Ishikawa (cell line): ENCODE data around the gene GNG12.

Experiments
- CEBPB ChIP-seq: IDR thresholded peaks from 2 replicates; pipeline ENCODE4 v1.6.1; 2012
- CREB1 ChIP-seq: IDR thresholded peaks from 2 replicates; pipeline ENCODE4 v1.6.1; 2012; ENCODE audit warnings: low read depth
- EGR1 ChIP-seq: IDR thresholded peaks from 2 replicates; pipeline ENCODE4 v1.6.1; 2012
- EP300 ChIP-seq: IDR thresholded peaks from 2 replicates; pipeline ENCODE4 v1.6.1; 2012; ENCODE audit warnings: borderline replicate concordance
- FOXM1 ChIP-seq: IDR thresholded peaks from 2 replicates; pipeline ENCODE4 v1.6.1; 2012; ENCODE audit warnings: low read depth, borderline replicate concordance
- NFIC ChIP-seq: IDR thresholded peaks from 2 replicates; pipeline ENCODE4 v1.6.1; 2012
- RAD21 ChIP-seq: IDR thresholded peaks from 2 replicates; pipeline ENCODE4 v1.6.1; 2012; ENCODE audit warnings: low read depth
- TAF1 ChIP-seq: IDR thresholded peaks from 2 replicates; pipeline ENCODE4 v1.6.1; 2012; ENCODE audit warnings: low read depth, mild to moderate bottlenecking
- YY1 ChIP-seq: IDR thresholded peaks from 2 replicates; pipeline ENCODE4 v1.6.1; 2012; ENCODE audit warnings: low read depth
- TF ChIP-seq, protein P1 (sequence below): IDR thresholded peaks from 2 replicates; pipeline ENCODE4 v1.6.1; 2012; ENCODE audit warnings: low read depth, mild to moderate bottlenecking
- TF ChIP-seq, protein P2 (sequence below): IDR thresholded peaks from 2 replicates; pipeline ENCODE4 v1.6.1; 2012
- TF ChIP-seq, protein P3 (sequence below): IDR thresholded peaks from 2 replicates; pipeline ENCODE4 v1.6.1; 2012

DNA sequence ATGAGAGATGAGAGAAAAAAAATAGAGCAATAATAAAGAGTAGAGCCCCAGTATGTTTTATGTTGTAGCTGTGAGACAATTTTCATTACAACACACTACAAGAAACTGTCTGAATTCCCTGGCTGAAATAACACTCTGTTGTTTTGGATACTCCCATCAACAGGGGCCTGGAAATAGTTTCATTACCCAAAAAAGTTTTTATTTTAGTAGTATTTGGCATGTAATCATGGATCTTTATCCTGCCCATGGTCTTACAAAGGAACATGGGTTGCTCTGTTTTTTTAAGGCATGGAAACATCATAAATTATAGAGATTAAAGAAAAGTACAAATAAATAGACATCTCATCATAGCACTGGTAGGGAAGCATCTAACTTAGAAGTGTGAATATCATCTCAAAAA, 56.3 kb downstream of the GNG12 start:
- TF ChIP-seq TAF1 = no peak
- TF ChIP-seq, protein P1, sequence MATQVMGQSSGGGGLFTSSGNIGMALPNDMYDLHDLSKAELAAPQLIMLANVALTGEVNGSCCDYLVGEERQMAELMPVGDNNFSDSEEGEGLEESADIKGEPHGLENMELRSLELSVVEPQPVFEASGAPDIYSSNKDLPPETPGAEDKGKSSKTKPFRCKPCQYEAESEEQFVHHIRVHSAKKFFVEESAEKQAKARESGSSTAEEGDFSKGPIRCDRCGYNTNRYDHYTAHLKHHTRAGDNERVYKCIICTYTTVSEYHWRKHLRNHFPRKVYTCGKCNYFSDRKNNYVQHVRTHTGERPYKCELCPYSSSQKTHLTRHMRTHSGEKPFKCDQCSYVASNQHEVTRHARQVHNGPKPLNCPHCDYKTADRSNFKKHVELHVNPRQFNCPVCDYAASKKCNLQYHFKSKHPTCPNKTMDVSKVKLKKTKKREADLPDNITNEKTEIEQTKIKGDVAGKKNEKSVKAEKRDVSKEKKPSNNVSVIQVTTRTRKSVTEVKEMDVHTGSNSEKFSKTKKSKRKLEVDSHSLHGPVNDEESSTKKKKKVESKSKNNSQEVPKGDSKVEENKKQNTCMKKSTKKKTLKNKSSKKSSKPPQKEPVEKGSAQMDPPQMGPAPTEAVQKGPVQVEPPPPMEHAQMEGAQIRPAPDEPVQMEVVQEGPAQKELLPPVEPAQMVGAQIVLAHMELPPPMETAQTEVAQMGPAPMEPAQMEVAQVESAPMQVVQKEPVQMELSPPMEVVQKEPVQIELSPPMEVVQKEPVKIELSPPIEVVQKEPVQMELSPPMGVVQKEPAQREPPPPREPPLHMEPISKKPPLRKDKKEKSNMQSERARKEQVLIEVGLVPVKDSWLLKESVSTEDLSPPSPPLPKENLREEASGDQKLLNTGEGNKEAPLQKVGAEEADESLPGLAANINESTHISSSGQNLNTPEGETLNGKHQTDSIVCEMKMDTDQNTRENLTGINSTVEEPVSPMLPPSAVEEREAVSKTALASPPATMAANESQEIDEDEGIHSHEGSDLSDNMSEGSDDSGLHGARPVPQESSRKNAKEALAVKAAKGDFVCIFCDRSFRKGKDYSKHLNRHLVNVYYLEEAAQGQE = no peak
- TF ChIP-seq, protein P2, sequence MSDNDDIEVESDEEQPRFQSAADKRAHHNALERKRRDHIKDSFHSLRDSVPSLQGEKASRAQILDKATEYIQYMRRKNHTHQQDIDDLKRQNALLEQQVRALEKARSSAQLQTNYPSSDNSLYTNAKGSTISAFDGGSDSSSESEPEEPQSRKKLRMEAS = no peak
- TF ChIP-seq YY1 = no peak
- TF ChIP-seq RAD21 = no peak
- no peak for TF ChIP-seq CREB1
- TF ChIP-seq EP300 = no peak
- TF ChIP-seq NFIC = no peak
- no peak for TF ChIP-seq EGR1
- TF ChIP-seq, protein P3, sequence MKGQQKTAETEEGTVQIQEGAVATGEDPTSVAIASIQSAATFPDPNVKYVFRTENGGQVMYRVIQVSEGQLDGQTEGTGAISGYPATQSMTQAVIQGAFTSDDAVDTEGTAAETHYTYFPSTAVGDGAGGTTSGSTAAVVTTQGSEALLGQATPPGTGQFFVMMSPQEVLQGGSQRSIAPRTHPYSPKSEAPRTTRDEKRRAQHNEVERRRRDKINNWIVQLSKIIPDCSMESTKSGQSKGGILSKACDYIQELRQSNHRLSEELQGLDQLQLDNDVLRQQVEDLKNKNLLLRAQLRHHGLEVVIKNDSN = no peak
- TF ChIP-seq FOXM1 = no peak
- TF ChIP-seq CEBPB = no peak
